GM18858 (cell line): ENCODE data around the gene ZFX.
"Not testable (repeated sequence)": the region's sequence is repeated elsewhere in the genome, so short reads cannot be mapped to it uniquely, and the experiment has no call there.

ENCODE experiments used
- ATAC-seq: cut with Tn5 transposase; IDR thresholded peaks from one replicate; pipeline ENCODE4 v1.9.1; 2021; ENCODE audit not compliant: unreplicated experiment

ZFX gene

GRCh38 chrX:24149351-24150050 is at the start of gene ZFX:
Gene ZFX, plus strand, starts transcription at chrX:24149729. Its CDS starts 23,014 bp downstream, at chrX:24172743.
- ATAC-seq = peak; percentile 32

- no peak for ATAC-seq
Measured at GRCh38 chrX:24100713-24101112, 48.8 kb upstream of the ZFX start.

GRCh38 chrX:24110069-24110468 is 39.5 kb upstream of the ZFX start:
- no peak for ATAC-seq

GRCh38 chrX:24113181-24113580 is 36.3 kb upstream of the ZFX start:
- no peak for ATAC-seq

DNA sequence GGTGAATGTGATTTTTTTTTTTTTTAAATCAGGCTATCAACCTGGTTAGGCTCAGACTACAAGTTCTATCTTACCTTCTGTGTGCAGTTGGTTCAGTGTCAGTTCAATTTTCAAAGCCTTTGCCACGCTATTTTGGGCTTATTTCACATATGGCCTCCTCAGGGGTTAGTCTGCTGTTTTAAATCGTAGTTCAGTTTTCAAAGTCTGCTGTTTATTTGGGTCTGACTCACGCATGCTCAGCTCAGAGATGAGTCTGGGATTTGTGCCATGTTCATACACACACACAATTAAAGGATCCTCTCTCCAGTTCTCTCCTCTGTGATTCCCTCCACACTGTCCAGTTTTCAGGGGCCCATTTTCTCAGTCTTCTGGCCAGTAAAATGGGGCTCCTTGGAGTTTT is 32.3 kb upstream of the ZFX start:
- no peak for ATAC-seq

DNA sequence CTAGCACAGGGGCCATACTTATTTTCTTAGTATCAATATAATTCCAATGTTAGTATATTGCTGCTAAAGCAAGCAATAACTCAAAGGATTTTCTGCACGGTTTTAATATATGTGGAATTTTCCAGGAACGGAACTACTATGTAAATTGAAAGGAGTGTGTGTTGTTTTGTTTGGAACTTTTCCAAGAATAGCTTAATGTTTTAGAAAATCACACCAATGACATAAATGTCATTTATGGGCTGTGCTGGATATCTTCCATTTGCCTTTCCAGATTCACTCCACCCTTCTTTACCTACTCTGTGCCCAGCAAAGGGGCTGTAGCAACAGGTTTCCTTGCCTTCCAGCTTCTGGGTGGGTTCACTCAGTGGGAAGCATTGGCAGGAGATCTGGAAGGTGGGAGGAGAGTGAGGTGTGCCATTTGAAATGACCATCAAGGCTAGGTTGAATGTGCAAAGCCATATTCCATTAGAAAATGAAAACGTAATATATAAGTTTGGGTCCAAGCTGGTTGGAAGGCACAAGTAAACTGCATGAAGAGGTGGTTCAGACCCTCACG is 25.2 kb upstream of the ZFX start:
- no peak for ATAC-seq

GRCh38 chrX:24125028-24125612 is 24.4 kb upstream of the ZFX start:
- ATAC-seq = no peak

- ATAC-seq = no peak
Measured at GRCh38 chrX:24131476-24131875, 18.1 kb upstream of the ZFX start.

GRCh38 chrX:24133312-24133711 is 16.2 kb upstream of the ZFX start:
- ATAC-seq = no peak

GRCh38 chrX:24135768-24136167 is 13.8 kb upstream of the ZFX start:
- ATAC-seq = not testable (repeated sequence)

GRCh38 chrX:24137192-24137591 is 12.3 kb upstream of the ZFX start:
- ATAC-seq = no peak

- ATAC-seq = not testable (repeated sequence)
Measured at GRCh38 chrX:24143982-24144381, 5.5 kb upstream of the ZFX start.

DNA sequence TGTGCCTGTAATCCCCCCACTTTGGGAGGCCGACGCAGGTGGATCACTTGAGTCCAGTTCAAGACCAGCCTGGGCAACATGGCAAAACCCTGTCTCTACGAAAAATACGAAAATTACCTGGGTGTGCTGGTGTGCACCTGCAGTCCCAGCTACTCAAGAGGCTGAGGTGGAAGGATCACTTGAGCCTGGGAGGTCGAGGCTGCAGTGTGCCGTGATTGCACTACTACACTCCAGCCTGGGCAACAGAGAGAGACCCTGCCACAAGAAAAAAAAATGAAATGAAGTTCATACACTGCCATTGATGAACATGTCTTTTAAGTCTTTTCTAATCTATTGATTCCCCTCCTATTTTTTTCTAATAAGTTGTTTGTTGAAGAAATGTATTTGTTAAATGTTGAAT is 5.0 kb upstream of the ZFX start:
- ATAC-seq = no peak

DNA sequence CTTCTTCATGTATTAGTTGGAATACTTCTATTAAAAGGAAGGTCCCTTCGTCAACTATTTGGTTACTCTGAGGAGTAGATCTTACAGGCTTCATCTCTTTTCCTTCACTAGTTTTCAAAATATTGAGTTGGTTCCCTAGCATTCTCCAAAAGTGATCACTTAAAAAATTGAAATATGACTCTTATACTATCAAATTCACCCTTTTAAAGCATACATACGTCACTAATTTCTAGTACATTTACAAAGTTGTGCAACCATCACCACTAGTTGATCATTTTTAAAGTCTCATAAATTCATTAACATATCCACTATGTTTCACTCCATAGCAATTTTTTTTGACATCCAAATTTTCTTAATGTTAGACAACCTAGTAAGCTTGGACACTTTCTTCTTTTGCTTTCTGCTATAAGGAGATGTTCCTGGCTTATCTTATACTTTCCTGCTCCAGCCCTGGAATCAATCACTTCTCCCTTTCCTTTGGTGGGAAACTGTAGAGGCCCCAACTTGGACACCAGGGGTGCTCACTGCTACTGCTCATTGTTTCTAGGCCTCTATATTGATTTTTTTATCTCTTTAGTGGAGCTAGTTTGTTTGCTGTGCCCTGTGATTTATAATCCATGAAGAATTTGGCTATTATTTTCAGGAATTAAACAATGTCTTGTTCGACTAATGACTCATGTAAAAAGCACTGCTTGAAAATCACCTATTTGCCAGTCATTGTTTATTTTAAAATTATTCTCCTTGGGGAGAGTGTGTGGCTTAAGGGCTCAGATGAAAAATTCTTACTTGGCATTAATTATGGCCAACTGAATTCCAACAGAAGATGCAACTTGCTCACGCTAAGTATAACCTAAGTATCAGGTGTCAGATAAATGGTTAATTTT is 4.0 kb upstream of the ZFX start:
- no peak for ATAC-seq

- no peak for ATAC-seq
Measured at GRCh38 chrX:24146283-24146949, 3.1 kb upstream of the ZFX start.

DNA sequence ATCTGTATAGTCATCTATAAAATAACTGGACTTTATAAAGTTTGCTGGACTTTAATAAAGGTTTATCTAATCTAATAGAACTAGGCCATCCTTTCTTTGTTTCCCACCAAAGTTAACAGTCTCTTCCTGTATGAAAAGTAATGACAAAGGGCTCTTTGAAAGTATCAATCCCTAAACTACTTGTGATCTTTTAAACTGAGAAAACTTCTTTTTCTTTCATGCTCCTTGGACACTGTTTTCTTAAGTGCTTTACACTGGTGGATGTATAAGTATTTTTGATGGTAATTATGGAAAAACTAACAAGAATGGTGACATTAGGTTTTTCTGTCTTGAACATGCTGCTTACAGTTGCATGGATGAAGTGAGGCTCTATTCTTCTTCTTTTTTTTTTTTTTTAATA is 2.4 kb upstream of the ZFX start:
- ATAC-seq = no peak

- ATAC-seq = no peak
Measured at GRCh38 chrX:24148121-24148520, 1.4 kb upstream of the ZFX start.

- no peak for ATAC-seq
Measured at GRCh38 chrX:24148535-24149350, 786 bp upstream of the ZFX start.

DNA sequence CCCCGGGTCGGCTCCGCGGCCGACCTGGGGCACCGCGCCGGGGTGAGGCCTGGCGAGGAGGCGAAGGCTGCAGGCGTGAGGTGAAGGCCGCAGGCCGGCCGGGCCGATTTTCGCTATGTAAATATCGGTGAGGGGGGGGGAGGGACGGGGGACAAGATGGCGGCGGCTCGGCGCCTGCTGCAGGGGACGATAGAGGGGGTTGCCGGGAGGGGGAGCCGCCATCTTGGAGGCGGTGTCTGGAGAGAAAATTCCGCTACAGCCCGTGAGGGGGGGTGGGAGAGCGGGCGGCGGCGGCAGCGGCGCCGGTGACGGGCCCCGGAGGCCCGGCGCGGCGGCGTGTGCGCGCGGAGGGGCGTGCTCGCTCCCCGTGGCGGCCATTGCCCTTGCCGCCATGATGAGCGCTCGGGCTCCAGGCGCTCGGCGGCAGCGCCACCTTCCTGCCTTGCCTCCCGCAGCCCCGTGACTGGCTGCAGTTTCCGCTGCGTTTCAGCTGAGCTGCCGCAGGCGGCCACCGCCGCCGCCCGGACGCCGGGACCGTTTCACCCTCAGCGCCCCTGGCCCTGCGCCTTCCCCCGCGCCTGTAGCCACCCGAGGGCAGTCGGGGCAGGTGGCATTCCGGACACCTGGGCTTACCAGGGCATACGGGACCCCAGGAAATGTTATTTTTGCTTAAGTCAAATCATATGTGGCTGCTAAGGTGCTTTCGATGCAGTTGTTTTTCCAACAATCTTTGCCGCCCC is 692 bp downstream of the ZFX start:
- peak; percentile 61 for ATAC-seq

DNA sequence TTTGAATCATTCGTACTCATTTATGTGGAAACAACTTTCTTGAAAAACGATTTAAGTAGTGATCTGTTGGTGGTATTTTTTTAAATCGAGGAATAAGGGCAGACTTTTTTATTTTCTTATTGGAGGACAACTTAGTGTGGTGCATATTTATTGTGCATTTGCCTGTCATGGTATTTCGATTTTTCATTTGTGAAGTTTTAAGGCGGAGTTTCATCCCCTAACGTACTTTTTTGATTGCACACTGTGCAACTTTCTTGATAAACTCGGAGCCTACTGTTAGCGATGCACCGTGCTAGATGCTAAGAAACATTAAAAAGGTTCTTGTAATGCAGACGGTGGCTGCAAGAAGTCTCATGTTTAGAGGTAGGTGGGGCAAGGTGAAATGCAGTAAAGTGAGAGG is 1.4 kb downstream of the ZFX start:
- no peak for ATAC-seq
